ENCODE data around the gene SDF2L1.
"Not testable (repeated sequence)": the region's sequence is repeated elsewhere in the genome, so short reads cannot be mapped to it uniquely, and the experiment has no call there.

The SDF2L1 gene

GRCh38 chr22:21686634-21687393 lies 44.7 kb downstream of the SDF2L1 start:
- in situ Hi-C loops (cut with MboI; ENCODE audit: low sequenced_read_pairs, unreplicated experiment): no loop called here
- no peak for DNase-seq (ENCODE audit: low spot score)
- no peak for TF ChIP-seq CTCF (IDR thresholded peaks at IDR 0.05; ENCODE audit: borderline replicate concordance, control extremely low read depth, extremely low read depth, insufficient read depth, missing control alignments)

GRCh38 chr22:21687685-21688259 lies 45.7 kb downstream of the SDF2L1 start:
- in situ Hi-C loops (cut with MboI; ENCODE audit: low sequenced_read_pairs, unreplicated experiment): no loop called here
- TF ChIP-seq CTCF (IDR thresholded peaks at IDR 0.05; ENCODE audit: borderline replicate concordance, control extremely low read depth, extremely low read depth, insufficient read depth, missing control alignments): no peak
- no peak for DNase-seq (ENCODE audit: low spot score)

GRCh38 chr22:21688341-21688705 lies 46.2 kb downstream of the SDF2L1 start:
- no peak for DNase-seq (ENCODE audit: low spot score)
- in situ Hi-C loops (cut with MboI; ENCODE audit: low sequenced_read_pairs, unreplicated experiment): no loop called here
- TF ChIP-seq CTCF (IDR thresholded peaks at IDR 0.05; ENCODE audit: borderline replicate concordance, control extremely low read depth, extremely low read depth, insufficient read depth, missing control alignments): no peak

- TF ChIP-seq CTCF (IDR thresholded peaks at IDR 0.05; ENCODE audit: borderline replicate concordance, control extremely low read depth, extremely low read depth, insufficient read depth, missing control alignments): no peak
- no peak for DNase-seq (ENCODE audit: low spot score)
Measured at GRCh38 chr22:21688706-21689381, 46.7 kb downstream of the SDF2L1 start.

GRCh38 chr22:21690401-21690801 lies 48.3 kb downstream of the SDF2L1 start:
- DNase-seq (ENCODE audit: low spot score): peak; percentile 80
- in situ Hi-C loops (cut with MboI; ENCODE audit: low sequenced_read_pairs, unreplicated experiment): no loop called here
- TF ChIP-seq CTCF (IDR thresholded peaks at IDR 0.05; ENCODE audit: borderline replicate concordance, control extremely low read depth, extremely low read depth, insufficient read depth, missing control alignments): no peak

More at GRCh38 chr22:21688706-21689381, 46.7 kb downstream of the SDF2L1 start:
- in situ Hi-C loops (cut with MboI; ENCODE audit: low sequenced_read_pairs, unreplicated experiment): no loop called here

GRCh38 chr22:21691816-21692215 lies 49.7 kb downstream of the SDF2L1 start:
- in situ Hi-C loops (cut with MboI; ENCODE audit: low sequenced_read_pairs, unreplicated experiment): no loop called here
- no peak for TF ChIP-seq CTCF (IDR thresholded peaks at IDR 0.05; ENCODE audit: borderline replicate concordance, control extremely low read depth, extremely low read depth, insufficient read depth, missing control alignments)
- DNase-seq (ENCODE audit: low spot score): no peak

GRCh38 chr22:21692856-21693255 lies 50.8 kb downstream of the SDF2L1 start:
- DNase-seq (ENCODE audit: low spot score); in situ Hi-C loops (cut with MboI; ENCODE audit: low sequenced_read_pairs, unreplicated experiment): not testable (repeated sequence)
